Uterus (tissue), 4 donors: ENCODE measurements around the gene VAV3. TPM values are rescaled to one million over a fixed set of nuclear protein-coding genes. Genes with fewer than 3 reads are reported as not detected.

ENCODE experiments used
- DNase-seq, 2 donors: peaks; one replicate each; pipeline ENCODE4 v3.0.0-alpha.2; 2019 to 2020
- H3K27ac ChIP-seq, 2 donors: fragments of 200-600 bp; sonication (generic); 1 replicate in 1 of 2; 2 replicates in 1 of 2; pipeline ENCODE4 v1.5.1; 2016 to 2018
- H3K27me3 ChIP-seq, 2 donors: fragments of 200-600 bp; sonication (generic); one replicate each; pipeline ENCODE4 v1.5.1; 2018 to 2019; ENCODE audit warnings: control low read depth in 1 of 2
- H3K36me3 ChIP-seq, 2 donors: fragments of 200-600 bp; sonication (generic); one replicate each; pipeline ENCODE4 v1.5.1; 2019; ENCODE audit warnings: control low read depth in 1 of 2
- H3K4me1 ChIP-seq, 2 donors: fragments of 200-600 bp; sonication (generic); one replicate each; pipeline ENCODE4 v1.5.1; 2018 to 2019; ENCODE audit warnings: control low read depth in 1 of 2
- H3K4me3 ChIP-seq, 2 donors: fragments of 200-600 bp; sonication (generic); 1 replicate in 1 of 2; 2 replicates in 1 of 2; pipeline ENCODE4 v1.5.1; 2018 to 2019; ENCODE audit warnings: mild to moderate bottlenecking in 1 of 2
- H3K9me3 ChIP-seq, 2 donors: fragments of 200-600 bp; sonication (generic); one replicate each; pipeline ENCODE4 v1.5.1; 2019; ENCODE audit warnings: control low read depth in 1 of 2
- POLR2A ChIP-seq, 2 donors: fragments of 450-650 bp; IDR thresholded peaks; one replicate each; pipeline ENCODE4 v1.6.1; 2016; ENCODE audit warnings: antibody characterized with exemption in 2 of 2, mild to moderate bottlenecking in 1 of 2, moderate library complexity in 1 of 2
- intact Hi-C: fragments of 100-400 bp; cut with DNase I; formaldehyde crosslinking; loops from one replicate; pipeline ENCODE4 v1.15.1; 2023; ENCODE audit warnings: low total_unique reads
- total RNA-seq, 4 donors: library from RNA; depleted of rRNA in 3 of 4; stranded (reverse); fragments of >200 nt in 3 of 4; gene quantifications; one replicate each; pipeline versions ENCODE4 v1.1.0 to v1.2.4, GENCODE V29; 2014 to 2023
- TF ChIP-seq, protein P1 (sequence below), 4 experiments: fragments of 200-600 bp in 2 of 4; fragments of 450-650 bp in 2 of 4; sonication (generic) in 2 of 4; IDR thresholded peaks; one replicate each; pipeline ENCODE4 v1.5.1; 2016 to 2019; ENCODE audit warnings: antibody characterized with exemption in 4 of 4, mild to moderate bottlenecking in 2 of 4, moderate library complexity in 1 of 4
- donor health status: DM: yes; HTN: yes; CAD: no.

VAV3 gene
- total RNA-seq, 4 donors from 2014 or later, result 0.88 to 22.5 (median 8.6) TPM

DNA sequence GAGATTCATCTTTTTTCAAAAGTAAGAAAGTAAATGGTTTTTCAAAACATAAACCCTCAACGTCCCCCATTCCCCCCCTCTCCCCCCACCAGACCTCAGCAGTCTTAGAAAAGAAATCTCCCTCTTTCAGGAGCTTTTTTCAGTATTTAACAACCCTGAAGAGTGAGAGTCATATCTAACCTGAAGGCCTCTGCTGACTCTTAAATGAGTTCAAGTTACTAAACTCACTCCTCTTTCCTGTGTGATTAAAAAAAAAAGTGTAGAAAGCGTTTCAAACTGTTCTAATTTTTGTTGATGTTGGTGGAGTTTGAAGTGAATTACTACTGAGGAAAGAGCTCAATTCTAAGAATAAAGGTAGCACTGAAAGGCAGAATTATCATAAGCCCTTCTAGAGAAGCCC lies 93.7 kb downstream of the VAV3 start:
- DNase-seq, result no peak
- Histone ChIP-seq H3K27me3 (no peaks in the 10 kb centered on the region), H3K36me3 (no peaks in the 10 kb centered on the region), H3K4me1 (no peaks in the 10 kb centered on the region), H3K9me3 (no peaks in the 10 kb centered on the region), H3K27ac (no peak overlapping the region), H3K4me3 (no peak overlapping the region)
- no peak for TF ChIP-seq POLR2A (IDR thresholded peaks at IDR 0.05)
- TF ChIP-seq, protein P1, sequence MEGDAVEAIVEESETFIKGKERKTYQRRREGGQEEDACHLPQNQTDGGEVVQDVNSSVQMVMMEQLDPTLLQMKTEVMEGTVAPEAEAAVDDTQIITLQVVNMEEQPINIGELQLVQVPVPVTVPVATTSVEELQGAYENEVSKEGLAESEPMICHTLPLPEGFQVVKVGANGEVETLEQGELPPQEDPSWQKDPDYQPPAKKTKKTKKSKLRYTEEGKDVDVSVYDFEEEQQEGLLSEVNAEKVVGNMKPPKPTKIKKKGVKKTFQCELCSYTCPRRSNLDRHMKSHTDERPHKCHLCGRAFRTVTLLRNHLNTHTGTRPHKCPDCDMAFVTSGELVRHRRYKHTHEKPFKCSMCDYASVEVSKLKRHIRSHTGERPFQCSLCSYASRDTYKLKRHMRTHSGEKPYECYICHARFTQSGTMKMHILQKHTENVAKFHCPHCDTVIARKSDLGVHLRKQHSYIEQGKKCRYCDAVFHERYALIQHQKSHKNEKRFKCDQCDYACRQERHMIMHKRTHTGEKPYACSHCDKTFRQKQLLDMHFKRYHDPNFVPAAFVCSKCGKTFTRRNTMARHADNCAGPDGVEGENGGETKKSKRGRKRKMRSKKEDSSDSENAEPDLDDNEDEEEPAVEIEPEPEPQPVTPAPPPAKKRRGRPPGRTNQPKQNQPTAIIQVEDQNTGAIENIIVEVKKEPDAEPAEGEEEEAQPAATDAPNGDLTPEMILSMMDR (IDR thresholded peaks at IDR 0.05), result no peak
- intact Hi-C loops, result no loop called here

DNA sequence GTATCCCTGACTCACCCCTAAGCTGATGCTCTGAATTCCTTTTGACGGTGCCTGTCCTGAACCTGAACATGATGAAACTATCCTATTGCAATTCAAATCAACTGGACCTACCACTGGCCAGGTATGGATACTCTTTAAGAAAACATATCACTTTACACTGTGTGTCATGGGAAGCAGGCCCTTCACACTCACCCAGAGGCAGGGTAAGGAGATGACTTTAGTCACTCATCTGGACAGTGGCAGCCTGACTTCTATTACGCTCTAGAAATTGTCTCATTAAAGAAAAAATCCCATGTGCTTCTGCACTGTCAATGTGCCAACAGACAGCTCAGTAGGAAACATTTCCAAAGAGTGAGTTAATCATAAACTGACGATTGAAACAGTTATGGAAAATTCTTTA lies 94.3 kb downstream of the VAV3 start:
- intact Hi-C loops, result no loop called here

DNA sequence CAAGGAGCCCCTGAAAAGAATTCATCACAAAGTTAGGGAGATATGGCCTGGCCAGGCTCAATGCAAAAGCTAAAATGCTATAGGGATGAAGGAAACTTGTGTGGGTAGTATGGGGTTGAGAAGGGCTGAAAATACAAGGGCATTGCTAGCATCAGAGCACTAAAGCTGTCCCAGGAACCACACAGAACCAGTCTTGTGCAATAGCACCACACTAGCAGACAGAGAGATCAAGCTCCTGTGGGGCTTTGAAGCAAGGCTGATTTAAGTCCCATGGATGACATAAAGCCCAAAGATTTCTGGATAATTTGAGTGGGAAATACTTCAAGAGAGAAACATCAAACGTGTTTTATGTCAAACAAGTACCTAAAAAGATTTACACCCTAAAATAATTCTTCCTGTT lies 97.1 kb downstream of the VAV3 start:
- intact Hi-C loops, result no loop called here
- Histone ChIP-seq H3K4me1 (no peaks in the 10 kb centered on the region), H3K4me3 (no peak overlapping the region), H3K36me3 (no peaks in the 10 kb centered on the region), H3K27me3 (no peaks in the 10 kb centered on the region), H3K9me3 (no peaks in the 10 kb centered on the region), H3K27ac (no peak overlapping the region)
- no peak for TF ChIP-seq POLR2A (IDR thresholded peaks at IDR 0.05)
- TF ChIP-seq, protein P1 (IDR thresholded peaks at IDR 0.05), result no peak
- no peak for DNase-seq

More for the DNA sequence above, 94.3 kb downstream of the VAV3 start:
- no peak for TF ChIP-seq POLR2A (IDR thresholded peaks at IDR 0.05)
- Histone ChIP-seq H3K4me1 (no peaks in the 10 kb centered on the region), H3K27me3 (no peaks in the 10 kb centered on the region), H3K27ac (no peak overlapping the region), H3K36me3 (no peaks in the 10 kb centered on the region), H3K4me3 (no peak overlapping the region), H3K9me3 (no peaks in the 10 kb centered on the region)
- DNase-seq, result no peak

DNA sequence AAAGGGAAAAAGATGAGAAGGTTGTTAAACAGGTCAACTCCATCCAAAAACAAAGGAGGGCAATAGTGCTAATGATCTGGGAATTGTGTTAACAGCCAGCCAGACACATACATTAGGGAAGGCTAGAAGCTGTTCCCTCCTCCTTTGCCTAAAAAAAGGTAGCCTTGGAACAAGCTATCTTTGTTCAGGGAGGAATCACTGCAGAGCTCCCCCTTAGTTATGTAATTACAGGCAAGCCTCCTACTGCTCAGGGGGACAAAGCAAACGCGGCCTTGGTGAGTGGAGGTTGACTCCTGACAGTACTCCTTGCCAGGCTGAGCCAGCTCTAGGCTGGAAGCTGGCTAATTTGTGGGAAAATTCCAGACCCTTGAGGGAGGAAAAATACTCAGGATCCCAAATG lies 97.6 kb downstream of the VAV3 start:
- no peak for DNase-seq
- H3K4me3 ChIP-seq, result no peak overlapping the region
- intact Hi-C loops, result no loop called here
- no peak for TF ChIP-seq POLR2A (IDR thresholded peaks at IDR 0.05)
- TF ChIP-seq, protein P1 (IDR thresholded peaks at IDR 0.05), result no peak
- no peak overlapping the region for H3K27ac ChIP-seq
- H3K9me3 ChIP-seq, result no peaks in the 10 kb centered on the region
- H3K36me3 ChIP-seq, result no peaks in the 10 kb centered on the region
- no peaks in the 10 kb centered on the region for H3K4me1 ChIP-seq
- H3K27me3 ChIP-seq, result no peaks in the 10 kb centered on the region

DNA sequence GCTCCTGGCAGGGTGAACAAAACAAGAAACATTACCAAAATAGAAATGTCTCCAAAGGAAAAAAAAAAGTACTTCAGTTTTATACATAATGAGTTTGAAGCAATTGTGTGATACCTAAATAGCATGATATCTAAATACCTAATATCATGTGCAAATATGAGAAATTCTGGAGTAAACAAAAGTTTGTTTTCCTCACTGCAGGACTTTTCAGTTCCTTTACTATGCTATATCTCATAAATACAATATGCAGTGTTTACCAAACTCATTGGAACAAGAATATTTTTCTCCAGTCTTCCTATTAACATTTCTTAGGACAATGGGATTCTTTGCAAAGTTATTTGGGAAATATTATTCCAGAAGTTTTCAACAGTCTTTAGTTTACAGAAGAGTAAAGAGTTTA lies 98.1 kb downstream of the VAV3 start:
- Histone ChIP-seq H3K27me3 (no peaks in the 10 kb centered on the region), H3K27ac (no peak overlapping the region), H3K4me1 (no peaks in the 10 kb centered on the region), H3K4me3 (no peak overlapping the region), H3K9me3 (no peaks in the 10 kb centered on the region), H3K36me3 (no peaks in the 10 kb centered on the region)
- DNase-seq, result no peak
- intact Hi-C loops, result no loop called here
- TF ChIP-seq, protein P1 (IDR thresholded peaks at IDR 0.05), result no peak
- no peak for TF ChIP-seq POLR2A (IDR thresholded peaks at IDR 0.05)

DNA sequence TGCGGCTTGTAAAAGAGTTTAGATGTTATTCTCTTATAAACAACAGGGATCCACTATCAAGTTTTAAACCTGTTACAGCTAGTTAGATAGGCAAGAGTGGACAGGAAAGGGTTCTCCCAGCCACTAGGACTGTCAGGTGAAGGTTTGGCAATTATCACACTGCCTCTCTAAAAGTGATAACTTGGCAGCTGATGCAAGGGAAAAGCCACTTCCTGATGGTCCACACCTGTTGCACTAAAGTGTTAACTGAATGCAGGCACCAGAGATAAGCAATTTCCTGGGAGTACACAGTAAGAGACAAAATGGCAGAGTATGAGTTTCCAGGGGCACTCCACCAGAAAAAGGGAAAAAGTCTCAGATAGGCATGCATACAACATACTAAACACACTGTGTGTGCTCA lies 99.4 kb downstream of the VAV3 start:
- Histone ChIP-seq H3K4me1 (no peaks in the 10 kb centered on the region), H3K27me3 (no peaks in the 10 kb centered on the region), H3K9me3 (no peaks in the 10 kb centered on the region), H3K36me3 (no peaks in the 10 kb centered on the region), H3K4me3 (no peak overlapping the region), H3K27ac (no peak overlapping the region)
- TF ChIP-seq POLR2A (IDR thresholded peaks at IDR 0.05), result no peak
- TF ChIP-seq, protein P1 (IDR thresholded peaks at IDR 0.05), result no peak
- DNase-seq, result no peak
- intact Hi-C loops, result no loop called here
